Sigmoid colon (tissue), 7 donors: ENCODE measurements around the gene CDKN2AIPNL. TPM values are rescaled to one million over a fixed set of nuclear protein-coding genes. Genes with fewer than 3 reads are reported as not detected.
A peak's percentile ranks its signal among the peaks of the same experiment; 100 is the strongest.

Source experiments
- DNase-seq: peaks from one replicate; pipeline ENCODE4 v3.0.0-alpha.2; 2019
- H3K27ac ChIP-seq, 4 donors: fragments of 200-600 bp; sonication (generic); one replicate each; pipeline ENCODE4 v1.5.1; 2016 to 2019; ENCODE audit warnings: mild to moderate bottlenecking in 1 of 4
- H3K27me3 ChIP-seq, 3 donors: fragments of 200-600 bp; sonication (generic); one replicate each; pipeline ENCODE4 v1.5.1; 2019; ENCODE audit warnings: mild to moderate bottlenecking in 1 of 3
- H3K36me3 ChIP-seq, 4 donors: fragments of 200-600 bp; sonication (generic); one replicate each; pipeline ENCODE4 v1.5.1; 2016 to 2019
- H3K4me1 ChIP-seq, 4 donors: fragments of 200-600 bp; sonication (generic); one replicate each; pipeline ENCODE4 v1.5.1; 2017 to 2019
- H3K4me3 ChIP-seq, 4 donors: fragments of 200-600 bp; sonication (generic); one replicate each; pipeline ENCODE4 v1.5.1; 2017 to 2019; ENCODE audit warnings: mild to moderate bottlenecking in 2 of 4, moderate library complexity in 1 of 4
- H3K9me3 ChIP-seq, 4 donors: fragments of 200-600 bp in 3 of 4; sonication (generic) in 3 of 4; one replicate each; pipeline versions ENCODE4 v1.5.1 to v1.6.1; 2013 to 2019
- EP300 ChIP-seq, 4 donors: sonication (generic); formaldehyde crosslinking; IDR thresholded peaks; one replicate each; pipeline ENCODE4 v1.6.1; 2017; ENCODE audit warnings: antibody characterized with exemption in 4 of 4
- POLR2A ChIP-seq, 2 donors: fragments of 450-650 bp; IDR thresholded peaks; one replicate each; pipeline ENCODE4 v1.6.1; 2016; ENCODE audit warnings: antibody characterized with exemption in 2 of 2, mild to moderate bottlenecking in 2 of 2, moderate library complexity in 2 of 2
- POLR2AphosphoS5 ChIP-seq, 4 donors: sonication (generic); formaldehyde crosslinking; IDR thresholded peaks; one replicate each; pipeline ENCODE4 v1.6.1; 2017; ENCODE audit warnings: antibody characterized with exemption in 4 of 4
- WGBS, 2 donors: extraction: QIAGEN DNeasy Blood & Tissue Kit; methylation state at CpG; one replicate each; pipeline ENCODE4 v1.1.7; 2013; 5-methylcytosine and 5-hydroxymethylcytosine counted together
- intact Hi-C: fragments of 100-400 bp; cut with DNase I; formaldehyde crosslinking; loops from one replicate; pipeline ENCODE4 v1.15.1; 2023
- polyA plus RNA-seq, 3 donors: library from polyadenylated mRNA; stranded (reverse); fragments of 200-250 nt; gene quantifications; one replicate each; pipeline ENCODE4 v1.2.3, GENCODE V29; 2013
- total RNA-seq, 4 donors: library from RNA; depleted of rRNA; stranded (reverse); fragments of >200 nt; gene quantifications; one replicate each; pipeline ENCODE4 v1.1.0, GENCODE V29; 2016
- TF ChIP-seq, protein P1 (sequence below), 4 experiments: fragments of 450-650 bp in 3 of 4; fragments of 200-600 bp in 1 of 4; IDR thresholded peaks; one replicate each; pipeline ENCODE4 v1.5.1; 2016 to 2019; ENCODE audit warnings: antibody characterized with exemption in 4 of 4, mild to moderate bottlenecking in 3 of 4, moderate library complexity in 2 of 4
- donor health status: healthy with polysubstance abuse.
- donor health status: Bipolar disorder and iron deficiency.
- donor health status: healthy.

Gene CDKN2AIPNL
- total and polyA plus RNA-seq, 7 donors: 18.9 to 42.5 (median 22.5) TPM

DNA sequence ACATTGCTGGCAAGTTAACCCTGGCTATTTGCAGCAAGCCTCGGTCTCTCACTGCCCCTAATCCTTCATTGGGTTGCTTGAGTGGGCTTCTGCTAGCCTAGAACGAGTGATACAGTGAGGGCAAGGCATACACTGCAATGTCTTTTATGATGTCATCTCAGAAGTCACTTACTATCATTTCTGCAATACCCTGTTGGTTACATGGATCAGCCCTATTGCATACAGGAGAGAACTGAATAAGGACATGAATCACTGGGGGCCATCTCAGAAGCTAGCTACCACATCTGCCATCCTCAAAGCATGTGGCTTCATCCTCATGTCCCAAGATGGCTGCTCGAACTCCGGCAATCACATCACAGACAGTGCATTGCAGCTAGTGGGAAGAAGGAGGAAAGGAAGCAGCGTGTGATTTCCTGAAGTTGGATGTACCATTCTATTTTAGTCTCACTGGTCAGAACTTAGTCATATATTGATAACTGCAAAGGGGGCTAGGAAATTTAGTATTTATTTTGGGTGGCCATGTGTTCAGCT is 33.3 kb upstream of the CDKN2AIPNL start:
- Histone ChIP-seq H3K27me3 (no peaks in the 10 kb centered on the region), H3K4me3 (no peak overlapping the region), H3K27ac (no peak overlapping the region), H3K36me3 (no peaks in the 10 kb centered on the region), H3K4me1 (no peaks in the 10 kb centered on the region), H3K9me3 (no peaks in the 10 kb centered on the region)
- TF ChIP-seq, protein P1, sequence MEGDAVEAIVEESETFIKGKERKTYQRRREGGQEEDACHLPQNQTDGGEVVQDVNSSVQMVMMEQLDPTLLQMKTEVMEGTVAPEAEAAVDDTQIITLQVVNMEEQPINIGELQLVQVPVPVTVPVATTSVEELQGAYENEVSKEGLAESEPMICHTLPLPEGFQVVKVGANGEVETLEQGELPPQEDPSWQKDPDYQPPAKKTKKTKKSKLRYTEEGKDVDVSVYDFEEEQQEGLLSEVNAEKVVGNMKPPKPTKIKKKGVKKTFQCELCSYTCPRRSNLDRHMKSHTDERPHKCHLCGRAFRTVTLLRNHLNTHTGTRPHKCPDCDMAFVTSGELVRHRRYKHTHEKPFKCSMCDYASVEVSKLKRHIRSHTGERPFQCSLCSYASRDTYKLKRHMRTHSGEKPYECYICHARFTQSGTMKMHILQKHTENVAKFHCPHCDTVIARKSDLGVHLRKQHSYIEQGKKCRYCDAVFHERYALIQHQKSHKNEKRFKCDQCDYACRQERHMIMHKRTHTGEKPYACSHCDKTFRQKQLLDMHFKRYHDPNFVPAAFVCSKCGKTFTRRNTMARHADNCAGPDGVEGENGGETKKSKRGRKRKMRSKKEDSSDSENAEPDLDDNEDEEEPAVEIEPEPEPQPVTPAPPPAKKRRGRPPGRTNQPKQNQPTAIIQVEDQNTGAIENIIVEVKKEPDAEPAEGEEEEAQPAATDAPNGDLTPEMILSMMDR (IDR thresholded peaks at IDR 0.05): no peak
- TF ChIP-seq EP300 (IDR thresholded peaks at IDR 0.05) (no peak), POLR2AphosphoS5 (IDR thresholded peaks at IDR 0.05) (no peak), POLR2A (IDR thresholded peaks at IDR 0.05) (no peak)
- intact Hi-C loops: no loop called here
- WGBS, 2 donors: 88 to 92% methylated on average over 5 of the region's 5 CpGs
- DNase-seq: no peak

DNA sequence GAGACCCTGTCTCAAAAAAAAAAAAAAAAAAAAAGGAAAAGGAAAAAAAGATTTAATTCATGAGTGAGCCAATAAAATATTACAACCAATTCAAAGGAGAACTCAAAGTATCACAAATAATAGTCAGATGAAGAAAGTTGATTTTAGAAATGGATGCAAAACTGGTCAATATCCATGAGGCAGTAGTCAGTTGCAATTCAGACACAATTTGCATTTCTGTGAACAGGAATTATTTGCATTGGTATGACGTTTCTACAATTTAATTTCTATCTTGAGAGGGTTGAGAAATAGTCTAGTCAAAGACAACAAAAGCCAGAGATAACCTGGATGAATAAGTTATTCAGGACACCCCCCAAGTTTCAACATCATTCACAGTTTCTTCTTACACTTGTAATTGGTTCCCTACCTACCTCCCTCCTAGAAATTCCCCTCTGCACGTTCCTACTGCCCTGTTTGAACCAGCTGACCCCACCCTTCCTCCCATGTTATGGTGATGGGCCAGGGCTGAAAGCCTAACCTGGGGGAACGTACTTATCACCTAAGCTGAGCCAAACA is 28.6 kb upstream of the CDKN2AIPNL start:
- 56 to 66% methylated on average over 3 of the region's 3 CpGs for WGBS, 2 donors
- intact Hi-C loops: no loop called here
- TF ChIP-seq, protein P1 (IDR thresholded peaks at IDR 0.05): no peak
- no peak for TF ChIP-seq POLR2AphosphoS5 (IDR thresholded peaks at IDR 0.05)
- no peak for TF ChIP-seq EP300 (IDR thresholded peaks at IDR 0.05)
- TF ChIP-seq POLR2A (IDR thresholded peaks at IDR 0.05): no peak

GRCh38 chr5:134439210-134439654 is 27.6 kb upstream of the CDKN2AIPNL start:
- intact Hi-C loops: loop anchor here (1.0 kb wide), 2 partner anchors 26 to 85 kb away; no protein-coding TSS in a partner anchor

More for the DNA sequence above, 28.6 kb upstream of the CDKN2AIPNL start:
- no peak overlapping the region for H3K4me3 ChIP-seq
- H3K27me3 ChIP-seq: no peaks in the 10 kb centered on the region
- DNase-seq: no peak
- no peak overlapping the region for H3K27ac ChIP-seq
- peaks cover 0 to 39% (median 38%) of the 10 kb centered on the region in 4 donors for H3K4me1 ChIP-seq
- no peaks in the 10 kb centered on the region for H3K36me3 ChIP-seq
- no peaks in the 10 kb centered on the region for H3K9me3 ChIP-seq

DNA sequence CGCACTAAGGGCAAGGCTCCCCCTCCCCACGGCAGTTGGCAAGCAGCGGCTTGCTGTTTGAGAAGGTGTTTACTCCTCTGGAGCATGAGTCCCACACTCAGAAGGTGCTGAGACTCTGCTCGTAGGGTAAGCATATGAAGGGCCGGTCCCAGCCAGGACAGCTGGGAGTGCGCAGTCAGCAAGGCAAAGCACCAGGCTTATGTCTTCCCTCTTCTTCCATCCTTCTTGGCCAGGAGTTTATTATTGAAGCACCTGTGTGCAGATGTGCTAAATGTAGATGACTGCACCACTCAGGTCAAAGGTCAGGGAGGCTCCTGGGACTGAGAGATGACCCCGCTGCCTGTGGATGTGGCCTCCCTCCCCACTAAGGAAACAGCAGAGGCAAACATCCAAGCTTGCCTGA is 27.0 kb upstream of the CDKN2AIPNL start:
- Histone ChIP-seq H3K36me3 (no peaks in the 10 kb centered on the region), H3K9me3 (no peaks in the 10 kb centered on the region), H3K4me3 (no peak overlapping the region), H3K4me1 (peaks cover 0 to 39% (median 38%) of the 10 kb centered on the region in 4 donors), H3K27me3 (no peaks in the 10 kb centered on the region), H3K27ac (peak overlapping the region; percentile 72 to 85 (median 81))
- no peak for DNase-seq
- WGBS, 2 donors: 83 to 89% methylated on average over 7 of the region's 7 CpGs
- intact Hi-C loops: loop anchor here (1.0 kb wide), 2 partner anchors 27 to 86 kb away; no protein-coding TSS in a partner anchor
- TF ChIP-seq, protein P1 (IDR thresholded peaks at IDR 0.05): no peak
- TF ChIP-seq POLR2AphosphoS5 (IDR thresholded peaks at IDR 0.05) (no peak), POLR2A (IDR thresholded peaks at IDR 0.05) (no peak), EP300 (IDR thresholded peaks at IDR 0.05) (no peak)

More at GRCh38 chr5:134439210-134439654, 27.6 kb upstream of the CDKN2AIPNL start:
- Histone ChIP-seq H3K4me1 (peaks cover 0 to 39% (median 38%) of the 10 kb centered on the region in 4 donors), H3K9me3 (no peaks in the 10 kb centered on the region), H3K27ac (peak overlapping the region; percentile 72 to 85 (median 81)), H3K4me3 (no peak overlapping the region), H3K27me3 (no peaks in the 10 kb centered on the region), H3K36me3 (no peaks in the 10 kb centered on the region)
- WGBS, 2 donors: 17 to 51% methylated on average over 7 of the region's 7 CpGs
- TF ChIP-seq EP300 (IDR thresholded peaks at IDR 0.05): peak in 2 of 4 donors; percentile 66 to 82
- peak; percentile 73 to 89 (median 87) for TF ChIP-seq POLR2AphosphoS5 (IDR thresholded peaks at IDR 0.05)
- no peak for TF ChIP-seq POLR2A (IDR thresholded peaks at IDR 0.05)
- peak; percentile 94 for DNase-seq

DNA sequence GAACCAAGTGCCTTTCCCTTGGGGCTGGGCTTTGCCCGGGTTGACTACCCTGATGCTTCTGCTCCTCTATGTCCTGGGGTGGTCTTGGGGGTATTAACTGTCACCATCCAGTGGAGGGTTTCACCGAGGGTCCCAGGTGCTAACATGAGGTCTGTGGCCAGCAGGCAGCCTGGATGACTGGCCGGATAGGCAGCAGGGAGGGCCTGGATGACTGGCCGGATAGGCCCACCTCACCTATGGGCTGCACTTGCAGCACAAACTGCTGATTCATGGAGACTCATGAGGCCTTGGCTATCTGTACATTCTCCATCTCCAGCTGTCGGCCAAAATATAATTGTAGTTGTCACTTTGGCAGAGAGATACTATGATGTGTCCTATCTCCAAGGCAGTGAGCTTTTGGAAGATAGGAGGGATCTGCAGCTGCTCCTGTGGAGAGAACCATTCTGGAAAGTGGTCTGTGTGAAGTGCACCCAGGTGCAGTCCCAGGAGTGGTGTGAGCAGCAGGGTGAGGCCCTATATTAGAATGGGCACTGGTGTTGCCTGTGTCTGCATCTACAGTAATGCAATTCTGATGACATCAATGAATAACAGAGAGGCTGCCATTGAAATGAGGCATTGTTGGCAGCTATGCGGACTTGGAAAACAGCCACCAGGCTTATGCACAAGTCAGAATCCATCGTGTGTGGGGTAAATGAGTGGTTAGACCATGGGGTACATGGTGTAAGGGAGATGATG is 26.3 kb upstream of the CDKN2AIPNL start:
- H3K27ac ChIP-seq: peak overlapping the region; percentile 72 to 85 (median 81)
- 69 to 77% methylated on average over 7 of the region's 7 CpGs for WGBS, 2 donors

More for the DNA sequence above, 26.3 kb upstream of the CDKN2AIPNL start:
- TF ChIP-seq, protein P1 (IDR thresholded peaks at IDR 0.05): no peak
- TF ChIP-seq EP300 (IDR thresholded peaks at IDR 0.05) (no peak), POLR2A (IDR thresholded peaks at IDR 0.05) (no peak), POLR2AphosphoS5 (IDR thresholded peaks at IDR 0.05) (no peak)
- H3K27me3 ChIP-seq: no peaks in the 10 kb centered on the region
- H3K9me3 ChIP-seq: no peaks in the 10 kb centered on the region
- H3K4me1 ChIP-seq: peaks cover 0 to 39% (median 38%) of the 10 kb centered on the region in 4 donors
- intact Hi-C loops: no loop called here
- no peak for DNase-seq
- H3K36me3 ChIP-seq: no peaks in the 10 kb centered on the region
- no peak overlapping the region for H3K4me3 ChIP-seq
